Measurements from ENCODE around the gene TMEM221.

The TMEM221 gene

DNA sequence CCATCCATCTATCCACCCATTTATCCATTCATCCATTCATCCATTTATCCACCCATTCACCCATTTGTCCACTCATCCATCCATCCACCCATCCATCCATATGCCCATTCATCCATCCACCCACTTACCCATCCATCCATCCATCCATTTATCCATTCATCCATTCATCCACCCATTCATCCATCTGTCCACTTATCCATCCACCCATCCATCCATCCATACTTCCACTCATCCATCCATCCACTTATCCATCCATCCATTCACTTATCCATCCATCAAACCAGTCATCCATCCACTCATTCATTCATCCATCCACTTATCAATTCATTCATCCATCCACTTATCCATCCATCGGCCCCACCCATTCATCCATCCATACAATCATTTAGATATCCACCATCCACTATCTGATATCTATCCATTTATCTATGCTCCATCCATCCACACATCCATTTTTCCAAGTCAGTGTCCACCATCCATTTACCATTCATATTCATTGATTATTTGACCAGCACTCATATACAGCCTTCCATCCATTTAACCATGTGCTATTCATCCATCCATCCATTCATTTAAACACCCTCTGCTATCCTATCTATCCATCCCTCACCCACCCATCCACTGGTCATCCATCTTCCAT, 2.8 kb downstream of the TMEM221 start:
- no peaks in the 10 kb centered on the region for H3K36me3 ChIP-seq (ENCODE audit: control insufficient read depth in 5 of 5, insufficient read depth in 5 of 5, low read length in 5 of 5)
- no peak overlapping the region for H3K4me3 ChIP-seq (ENCODE audit: low read depth in 1 of 5, low read length in 5 of 5)
- H3K9me3 ChIP-seq (ENCODE audit: control insufficient read depth in 5 of 5, low read length in 5 of 5) = peaks cover 0 to 5% (median 3%) of the 10 kb centered on the region in 5 donors
- no peak overlapping the region for H3K9ac ChIP-seq (ENCODE audit: low read length in 5 of 5)
- no peak overlapping the region for H3K27ac ChIP-seq (ENCODE audit: low read depth, low read length)
- H3K27me3 ChIP-seq (ENCODE audit: control insufficient read depth in 5 of 5, insufficient read depth in 4 of 5, low read length in 5 of 5) = no peaks in the 10 kb centered on the region
- H3K4me1 ChIP-seq (ENCODE audit: control insufficient read depth in 5 of 5, insufficient read depth in 5 of 5, low read length in 5 of 5) = peaks cover 0 to 11% (median 4%) of the 10 kb centered on the region in 5 donors

DNA sequence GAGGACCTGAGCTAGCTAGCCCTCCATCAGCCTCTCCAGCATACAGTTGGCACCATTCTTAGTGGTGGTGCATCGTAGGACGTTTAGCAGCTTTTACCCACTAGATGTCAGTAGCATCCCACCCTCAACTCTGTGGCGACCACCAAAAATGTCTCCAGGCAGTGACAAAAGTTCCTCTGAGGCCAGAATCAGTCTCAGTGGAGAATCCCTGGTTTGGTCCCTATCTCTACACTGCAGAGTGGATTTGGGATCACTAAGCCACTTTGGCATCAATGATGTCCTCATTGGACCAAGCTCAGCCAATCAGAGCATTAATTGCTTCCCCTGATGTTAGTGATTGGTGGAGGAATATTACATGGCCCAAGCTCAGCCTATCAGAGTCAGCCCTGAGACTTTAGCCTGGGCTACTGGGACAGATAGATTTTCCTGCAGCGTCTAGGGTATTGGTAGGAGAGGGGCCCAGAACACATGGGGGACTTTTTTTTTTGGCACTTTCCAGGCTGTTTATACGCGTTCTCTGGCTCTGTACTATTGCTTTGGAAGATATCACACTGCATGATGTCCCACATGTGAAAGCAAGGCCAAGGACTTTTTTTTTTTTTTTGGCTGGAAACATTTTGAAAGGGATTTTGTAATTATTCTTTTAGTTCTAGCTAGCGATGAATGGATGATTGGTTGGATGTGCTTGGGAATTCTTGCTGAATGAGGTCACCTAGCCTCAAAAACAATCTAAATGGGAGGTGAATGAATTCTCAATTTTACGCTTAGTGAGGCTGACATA, 7.0 kb downstream of the TMEM221 start:
- Histone ChIP-seq H3K4me1 (ENCODE audit: control insufficient read depth in 5 of 5, insufficient read depth in 5 of 5, low read length in 5 of 5) (peaks cover 0 to 4% (median 0%) of the 10 kb centered on the region in 5 donors), H3K27ac (ENCODE audit: low read depth, low read length) (no peak overlapping the region), H3K9me3 (ENCODE audit: control insufficient read depth in 5 of 5, low read length in 5 of 5) (peaks cover 0 to 5% (median 3%) of the 10 kb centered on the region in 5 donors), H3K9ac (ENCODE audit: low read length in 5 of 5) (no peak overlapping the region), H3K36me3 (ENCODE audit: control insufficient read depth in 5 of 5, insufficient read depth in 5 of 5, low read length in 5 of 5) (peaks cover 0 to under 1% (median 0%) of the 10 kb centered on the region in 5 donors), H3K4me3 (ENCODE audit: low read depth in 1 of 5, low read length in 5 of 5) (no peak overlapping the region), H3K27me3 (ENCODE audit: control insufficient read depth in 5 of 5, insufficient read depth in 4 of 5, low read length in 5 of 5) (no peaks in the 10 kb centered on the region)

DNA sequence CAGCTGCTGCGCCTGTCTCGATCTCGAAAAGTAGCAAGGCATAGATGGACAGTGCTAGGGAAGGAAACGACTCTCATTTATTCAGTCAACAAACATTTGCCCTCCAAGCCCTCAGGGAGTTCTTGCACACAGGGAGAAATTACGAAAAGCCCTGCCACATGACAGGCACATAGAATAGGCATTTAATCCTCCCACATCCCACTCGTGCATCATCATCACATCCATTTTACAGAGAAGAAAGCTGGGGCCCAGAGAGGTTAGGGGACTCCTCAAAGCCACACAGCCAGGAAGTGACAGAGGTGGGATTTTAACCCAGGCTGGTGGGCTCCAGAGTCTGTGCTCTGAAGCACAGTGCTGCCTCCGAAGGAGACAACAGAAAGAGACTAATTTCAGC, 11.6 kb downstream of the TMEM221 start:
- Histone ChIP-seq H3K27me3 (ENCODE audit: control insufficient read depth in 5 of 5, insufficient read depth in 4 of 5, low read length in 5 of 5) (no peaks in the 10 kb centered on the region), H3K4me3 (ENCODE audit: low read depth in 1 of 5, low read length in 5 of 5) (no peak overlapping the region), H3K27ac (ENCODE audit: low read depth, low read length) (no peak overlapping the region), H3K4me1 (ENCODE audit: control insufficient read depth in 5 of 5, insufficient read depth in 5 of 5, low read length in 5 of 5) (peaks cover 0 to 4% (median 0%) of the 10 kb centered on the region in 5 donors), H3K9ac (ENCODE audit: low read length in 5 of 5) (no peak overlapping the region), H3K9me3 (ENCODE audit: control insufficient read depth in 5 of 5, low read length in 5 of 5) (peaks cover 0 to 9% (median 5%) of the 10 kb centered on the region in 5 donors), H3K36me3 (ENCODE audit: control insufficient read depth in 5 of 5, insufficient read depth in 5 of 5, low read length in 5 of 5) (peaks cover 0 to 4% (median 0%) of the 10 kb centered on the region in 5 donors)

DNA sequence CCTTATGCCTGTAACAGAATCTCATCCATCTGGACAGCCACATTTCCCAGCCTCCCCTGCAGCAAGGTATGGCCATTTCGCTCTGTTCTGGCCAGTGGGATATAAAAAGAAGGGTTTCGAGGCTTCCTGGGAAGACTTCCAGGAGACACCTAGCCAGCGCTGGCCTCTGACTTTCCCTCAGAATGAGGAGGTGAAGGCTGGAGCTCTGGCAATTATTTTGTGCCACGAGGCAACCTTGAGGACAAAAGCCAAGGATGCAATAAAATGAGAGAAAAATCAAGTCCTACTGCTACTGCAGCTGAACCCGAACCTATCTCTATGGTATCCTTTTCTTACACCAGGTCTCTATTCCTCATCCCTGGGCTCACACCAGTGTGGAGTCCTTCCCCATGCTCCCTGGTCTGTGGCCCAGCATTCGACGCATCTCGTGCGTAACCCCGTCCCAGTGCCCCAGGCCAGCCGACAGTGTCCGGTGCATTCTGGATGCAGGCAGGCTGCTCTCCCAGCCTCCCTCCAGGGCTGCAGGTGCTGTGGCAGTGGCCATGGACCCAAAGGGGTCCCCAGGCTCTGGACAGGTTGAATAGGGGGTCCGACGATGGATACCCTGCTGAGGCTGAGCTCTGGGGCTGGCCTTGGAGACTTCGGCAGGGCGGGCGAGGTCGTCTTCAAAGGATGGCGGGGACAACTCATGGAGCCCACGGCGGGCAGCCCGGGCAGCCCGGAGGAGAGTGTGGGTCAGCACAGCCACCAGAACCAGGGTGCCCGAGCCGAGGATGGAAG, 12.2 kb downstream of the TMEM221 start:
- Histone ChIP-seq H3K36me3 (ENCODE audit: control insufficient read depth in 5 of 5, insufficient read depth in 5 of 5, low read length in 5 of 5) (peaks cover 0 to 4% (median 0%) of the 10 kb centered on the region in 5 donors), H3K9me3 (ENCODE audit: control insufficient read depth in 5 of 5, low read length in 5 of 5) (peaks cover 0 to 6% (median 5%) of the 10 kb centered on the region in 5 donors), H3K27ac (ENCODE audit: low read depth, low read length) (no peak overlapping the region), H3K9ac (ENCODE audit: low read length in 5 of 5) (no peak overlapping the region), H3K27me3 (ENCODE audit: control insufficient read depth in 5 of 5, insufficient read depth in 4 of 5, low read length in 5 of 5) (no peaks in the 10 kb centered on the region), H3K4me3 (ENCODE audit: low read depth in 1 of 5, low read length in 5 of 5) (no peak overlapping the region), H3K4me1 (ENCODE audit: control insufficient read depth in 5 of 5, insufficient read depth in 5 of 5, low read length in 5 of 5) (no peaks in the 10 kb centered on the region)

DNA sequence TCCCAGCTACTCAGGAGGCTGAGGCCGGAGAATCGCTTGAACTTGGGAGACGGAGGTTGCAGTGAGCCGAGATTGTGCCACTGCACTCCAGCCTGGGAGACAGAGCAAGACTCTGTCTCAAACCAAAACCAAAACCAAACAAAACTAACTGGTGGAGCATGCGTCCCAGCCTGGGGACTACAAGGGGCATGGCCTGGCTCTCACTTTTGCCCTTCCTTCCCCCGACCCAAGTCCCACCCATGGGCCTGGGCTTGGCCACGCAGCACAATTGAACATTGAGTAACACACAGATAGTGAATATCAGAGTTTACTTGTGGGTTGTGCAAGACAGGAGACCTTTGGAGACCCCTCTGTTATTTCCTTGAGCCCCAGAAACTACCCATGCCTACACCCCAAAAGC, 13.2 kb downstream of the TMEM221 start:
- peaks cover 0 to 4% (median 0%) of the 10 kb centered on the region in 5 donors for H3K36me3 ChIP-seq (ENCODE audit: control insufficient read depth in 5 of 5, insufficient read depth in 5 of 5, low read length in 5 of 5)
- H3K4me1 ChIP-seq (ENCODE audit: control insufficient read depth in 5 of 5, insufficient read depth in 5 of 5, low read length in 5 of 5) = no peaks in the 10 kb centered on the region
- peaks cover 0 to 5% (median 4%) of the 10 kb centered on the region in 5 donors for H3K9me3 ChIP-seq (ENCODE audit: control insufficient read depth in 5 of 5, low read length in 5 of 5)
- no peak overlapping the region for H3K4me3 ChIP-seq (ENCODE audit: low read depth in 1 of 5, low read length in 5 of 5)
- H3K9ac ChIP-seq (ENCODE audit: low read length in 5 of 5) = no peak overlapping the region
- H3K27ac ChIP-seq (ENCODE audit: low read depth, low read length) = no peak overlapping the region
- H3K27me3 ChIP-seq (ENCODE audit: control insufficient read depth in 5 of 5, insufficient read depth in 4 of 5, low read length in 5 of 5) = no peaks in the 10 kb centered on the region

DNA sequence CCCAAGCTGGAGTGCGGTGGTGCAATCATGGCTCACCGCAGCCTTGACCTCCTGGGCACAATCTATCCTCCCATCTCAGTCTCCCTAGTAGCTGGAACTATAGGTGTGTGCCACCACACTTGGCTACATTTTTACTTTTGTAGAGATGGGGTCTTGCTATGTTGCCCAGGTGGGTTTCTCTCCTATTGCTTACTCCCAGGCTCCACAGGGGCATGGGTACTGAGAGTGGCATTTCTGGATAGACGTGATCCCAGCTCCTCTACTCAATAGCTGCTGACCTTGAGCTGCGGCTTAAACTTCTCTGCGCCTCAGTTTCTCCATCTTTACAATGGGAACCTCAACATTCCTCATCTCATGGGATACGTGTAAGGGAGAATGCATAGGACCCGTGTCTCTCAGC, 17.1 kb downstream of the TMEM221 start:
- no peaks in the 10 kb centered on the region for H3K27me3 ChIP-seq (ENCODE audit: control insufficient read depth in 5 of 5, insufficient read depth in 4 of 5, low read length in 5 of 5)
- H3K36me3 ChIP-seq (ENCODE audit: control insufficient read depth in 5 of 5, insufficient read depth in 5 of 5, low read length in 5 of 5) = peaks cover 0 to 4% (median 0%) of the 10 kb centered on the region in 5 donors
- H3K4me1 ChIP-seq (ENCODE audit: control insufficient read depth in 5 of 5, insufficient read depth in 5 of 5, low read length in 5 of 5) = peaks cover 0 to 9% (median 8%) of the 10 kb centered on the region in 5 donors
- H3K27ac ChIP-seq (ENCODE audit: low read depth, low read length) = no peak overlapping the region
- H3K9ac ChIP-seq (ENCODE audit: low read length in 5 of 5) = no peak overlapping the region
- H3K4me3 ChIP-seq (ENCODE audit: low read depth in 1 of 5, low read length in 5 of 5) = no peak overlapping the region
- H3K9me3 ChIP-seq (ENCODE audit: control insufficient read depth in 5 of 5, low read length in 5 of 5) = peaks cover 0 to 5% (median 4%) of the 10 kb centered on the region in 5 donors

DNA sequence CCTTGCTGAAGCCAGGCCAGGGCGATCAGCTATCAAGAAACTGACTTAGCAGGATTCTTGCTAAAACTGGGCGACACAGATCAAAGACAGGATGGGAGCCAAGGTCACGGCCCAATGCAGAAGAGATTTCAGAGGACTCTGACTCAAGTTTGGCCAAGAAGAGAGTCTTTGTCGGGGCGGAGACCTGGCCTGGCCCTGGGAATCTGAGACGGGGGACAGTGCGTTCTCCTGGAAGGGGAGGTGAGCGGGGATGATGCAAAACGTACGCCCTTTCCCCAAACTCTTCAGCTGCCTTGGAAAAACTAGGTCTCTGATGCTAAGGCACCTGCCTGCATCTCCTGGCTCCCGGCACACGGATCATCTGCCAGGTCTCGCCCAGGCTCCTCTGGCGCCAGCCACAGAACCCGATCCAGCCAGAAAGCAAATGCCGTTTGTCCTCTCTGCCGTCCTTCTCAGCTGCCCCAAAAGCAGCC, 18.8 kb downstream of the TMEM221 start:
- Histone ChIP-seq H3K27ac (ENCODE audit: low read depth, low read length) (no peak overlapping the region), H3K36me3 (ENCODE audit: control insufficient read depth in 5 of 5, insufficient read depth in 5 of 5, low read length in 5 of 5) (no peaks in the 10 kb centered on the region), H3K4me1 (ENCODE audit: control insufficient read depth in 5 of 5, insufficient read depth in 5 of 5, low read length in 5 of 5) (peaks cover 0 to 15% (median 13%) of the 10 kb centered on the region in 5 donors), H3K4me3 (ENCODE audit: low read depth in 1 of 5, low read length in 5 of 5) (no peak overlapping the region), H3K27me3 (ENCODE audit: control insufficient read depth in 5 of 5, insufficient read depth in 4 of 5, low read length in 5 of 5) (no peaks in the 10 kb centered on the region), H3K9ac (ENCODE audit: low read length in 5 of 5) (no peak overlapping the region), H3K9me3 (ENCODE audit: control insufficient read depth in 5 of 5, low read length in 5 of 5) (no peaks in the 10 kb centered on the region)

DNA sequence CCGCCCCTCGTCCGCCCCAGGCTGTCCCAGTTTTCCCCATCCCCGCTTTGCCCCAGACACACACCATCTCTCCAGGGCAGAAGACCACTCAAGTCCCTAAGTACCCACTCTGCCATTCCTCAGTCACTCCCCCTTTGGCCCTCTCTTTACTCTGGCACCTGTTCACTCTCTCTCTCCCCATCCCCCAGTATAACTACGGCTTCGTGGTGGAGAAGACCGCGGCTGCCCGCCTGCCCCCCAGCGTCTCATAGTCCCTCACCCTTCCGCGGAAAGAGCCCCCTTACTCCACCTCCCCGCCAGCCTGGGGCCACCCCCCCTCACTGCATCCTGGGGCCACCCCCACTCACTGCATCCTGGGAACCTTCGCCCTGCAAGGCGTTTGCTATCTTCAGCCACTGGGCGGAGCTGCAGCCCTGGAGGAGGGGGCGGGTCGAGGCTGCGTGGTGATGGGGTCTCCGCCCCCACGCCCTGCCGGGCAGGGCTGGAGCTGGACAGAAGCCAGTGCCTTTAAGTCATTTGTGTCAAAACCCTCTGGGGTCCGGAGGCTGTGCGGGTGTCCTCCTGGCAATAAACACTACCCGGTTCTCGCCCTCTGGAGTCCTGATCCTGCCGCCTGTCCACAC, 23.6 kb downstream of the TMEM221 start:
- Histone ChIP-seq H3K4me1 (ENCODE audit: control insufficient read depth in 5 of 5, insufficient read depth in 5 of 5, low read length in 5 of 5) (peaks cover 0 to 24% (median 22%) of the 10 kb centered on the region in 5 donors), H3K27me3 (ENCODE audit: control insufficient read depth in 5 of 5, insufficient read depth in 4 of 5, low read length in 5 of 5) (no peaks in the 10 kb centered on the region), H3K9ac (ENCODE audit: low read length in 5 of 5) (no peak overlapping the region), H3K9me3 (ENCODE audit: control insufficient read depth in 5 of 5, low read length in 5 of 5) (no peaks in the 10 kb centered on the region), H3K27ac (ENCODE audit: low read depth, low read length) (no peak overlapping the region), H3K36me3 (ENCODE audit: control insufficient read depth in 5 of 5, insufficient read depth in 5 of 5, low read length in 5 of 5) (peaks cover 0 to 15% (median 13%) of the 10 kb centered on the region in 5 donors), H3K4me3 (ENCODE audit: low read depth in 1 of 5, low read length in 5 of 5) (no peak overlapping the region)

DNA sequence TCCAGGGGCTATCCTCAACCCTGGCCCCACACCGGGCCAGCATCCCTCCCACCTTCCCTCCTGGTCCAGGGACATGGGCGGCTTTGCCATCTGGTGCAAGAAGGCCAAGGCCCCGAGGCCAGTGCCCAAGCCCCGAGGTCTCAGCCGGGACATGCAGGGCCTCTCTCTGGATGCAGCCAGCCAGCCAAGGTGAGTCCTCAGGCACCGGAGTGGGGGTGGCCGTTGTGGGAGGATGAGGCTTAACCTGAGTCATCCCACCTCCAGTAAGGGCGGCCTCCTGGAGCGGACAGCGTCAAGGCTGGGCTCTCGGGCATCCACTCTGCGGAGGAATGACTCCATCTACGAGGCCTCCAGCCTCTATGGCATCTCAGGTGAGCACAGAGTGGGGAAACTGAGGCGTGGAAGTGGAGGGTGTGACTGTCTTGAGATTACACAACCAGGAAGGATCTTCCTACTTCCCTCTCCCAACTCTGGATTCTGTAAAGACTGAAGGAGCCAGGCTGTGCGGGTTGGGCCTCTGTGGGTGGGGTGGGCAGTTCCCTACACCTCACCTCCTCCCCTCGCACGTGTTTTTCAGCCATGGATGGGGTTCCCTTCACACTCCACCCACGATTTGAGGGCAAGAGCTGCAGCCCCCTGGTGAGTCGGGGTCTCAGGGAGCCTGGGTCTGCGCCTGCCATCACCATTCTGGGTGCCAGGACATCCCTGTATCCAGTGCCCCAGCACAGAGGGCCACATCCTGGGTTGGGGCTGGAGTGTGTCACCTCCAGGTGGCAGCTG, 24.8 kb downstream of the TMEM221 start:
- peaks cover 0 to 15% (median 13%) of the 10 kb centered on the region in 5 donors for H3K36me3 ChIP-seq (ENCODE audit: control insufficient read depth in 5 of 5, insufficient read depth in 5 of 5, low read length in 5 of 5)
- peaks cover 4 to 28% (median 23%) of the 10 kb centered on the region in 5 donors for H3K4me1 ChIP-seq (ENCODE audit: control insufficient read depth in 5 of 5, insufficient read depth in 5 of 5, low read length in 5 of 5)
- H3K9me3 ChIP-seq (ENCODE audit: control insufficient read depth in 5 of 5, low read length in 5 of 5) = no peaks in the 10 kb centered on the region
- H3K9ac ChIP-seq (ENCODE audit: low read length in 5 of 5) = no peak overlapping the region
- no peaks in the 10 kb centered on the region for H3K27me3 ChIP-seq (ENCODE audit: control insufficient read depth in 5 of 5, insufficient read depth in 4 of 5, low read length in 5 of 5)
- no peak overlapping the region for H3K27ac ChIP-seq (ENCODE audit: low read depth, low read length)
- no peak overlapping the region for H3K4me3 ChIP-seq (ENCODE audit: low read depth in 1 of 5, low read length in 5 of 5)

Measured in subcutaneous abdominal adipose tissue (tissue), 5 donors.